K562 (cell line): ENCODE measurements around the gene RERE. TPM values are rescaled to one million over a fixed set of nuclear protein-coding genes. Genes with fewer than 3 reads are reported as not detected.

Source experiments
- ATAC-seq: fragments of 200-7000 bp; cut with Tn5 transposase; 3 replicates; pipeline ENCODE4 v1.9.1; 2020; ENCODE audit warnings: moderate library complexity
- BruUV-seq: library from RNA; stranded (reverse); fragments of 400-500 nt; replicated peaks from 2 replicates; lab custom pipeline; 2021; lab: Mats Ljungman, UMichigan
- CTCF ChIA-PET: fragments of 300-600 bp; formaldehyde crosslinking; extraction: SDS; loops from one replicate; lab custom pipeline; 2021; ENCODE audit warnings: low intra/inter-chr PET ratio; lab: Yijun Ruan, JAX
- POLR2A ChIA-PET: fragments of 300-600, 350-650 bp; sonication (Branson Sonifier 250); formaldehyde crosslinking; extraction: SDS; loops from one replicate; lab custom pipeline; 2021; ENCODE audit warnings: antibody characterized with exemption, inconsistent platforms; lab: Yijun Ruan, JAX
- DNase-seq, 4 experiments: peaks; one replicate each; pipeline versions ENCODE4 v3.0.0 to v3.0.0-alpha.2; 2011 to 2018; ENCODE audit warnings: low spot score in 3 of 4, mixed read lengths in 3 of 4; ENCODE audit errors: extremely low read depth in 1 of 4
- FAIRE-seq: peaks from 2 replicates; lab custom pipeline; 2011; peaks lifted over from hg19 to GRCh38; lab: Jason Lieb, UNC
- H2AFZ ChIP-seq: 2 replicates; pipeline ENCODE4 v1.6.0; 2011; ENCODE audit warnings: low read depth, low read length, control low read depth, inconsistent platforms
- H3K27ac ChIP-seq: fragments of 200-600 bp; 3 replicates; pipeline ENCODE4 v1.8.0; 2011; ENCODE audit warnings: low read depth, mild to moderate bottlenecking, control low read depth, inconsistent platforms, low read length, moderate library complexity, mixed read lengths; ENCODE audit errors: extremely low read depth
- H3K27me3 ChIP-seq, 2 experiments: fragments of 300-600 bp in 1 of 2; 2 replicates in 1 of 2; 3 replicates in 1 of 2; pipeline versions ENCODE4 v1.6.0 to v1.8.0; 2011; ENCODE audit warnings: inconsistent platforms in 2 of 2, low read length in 2 of 2, mild to moderate bottlenecking in 1 of 2, mixed read lengths in 1 of 2, moderate library complexity in 1 of 2; ENCODE audit not compliant: control insufficient read depth in 2 of 2, insufficient read depth in 2 of 2
- H3K36me3 ChIP-seq: fragments of 300-600 bp; 3 replicates; pipeline ENCODE4 v1.8.0; 2011; ENCODE audit warnings: mild to moderate bottlenecking, low read length, inconsistent platforms; ENCODE audit not compliant: control insufficient read depth, insufficient read depth
- H3K4me1 ChIP-seq, 2 experiments: fragments of 200-600 bp in 1 of 2; replicated peaks in 1 of 2; 2 replicates in 1 of 2; 3 replicates in 1 of 2; pipeline versions ENCODE4 v1.5.1 to v1.8.0; 2011; ENCODE audit warnings: inconsistent platforms in 2 of 2, low read length in 2 of 2, mild to moderate bottlenecking in 1 of 2, mixed read lengths in 1 of 2, moderate library complexity in 1 of 2; ENCODE audit not compliant: control insufficient read depth in 2 of 2, insufficient read depth in 2 of 2
- H3K4me2 ChIP-seq: 2 replicates; pipeline ENCODE4 v1.6.1; 2011; ENCODE audit warnings: low read length, control low read depth, inconsistent platforms, mixed read lengths; ENCODE audit not compliant: insufficient read depth
- H3K4me3 ChIP-seq: fragments of 200-600 bp; sonication (generic), shearing (Covaris generic); 2 replicates; pipeline ENCODE4 v1.5.1; 2016; ENCODE audit warnings: control low read depth, inconsistent platforms
- H3K79me2 ChIP-seq: fragments of 200-600 bp; 3 replicates; pipeline ENCODE4 v1.8.0; 2011; ENCODE audit warnings: low read length, inconsistent platforms; ENCODE audit not compliant: control insufficient read depth, insufficient read depth
- H3K9ac ChIP-seq, 2 experiments: 2 replicates each; pipeline versions ENCODE4 v1.6.0 to v1.6.1; 2011; ENCODE audit warnings: low read depth in 2 of 2, low read length in 2 of 2, control low read depth in 1 of 2, inconsistent platforms in 1 of 2, mild to moderate bottlenecking in 1 of 2, mixed read lengths in 1 of 2; ENCODE audit not compliant: insufficient read depth in 1 of 2
- H3K9me1 ChIP-seq: one replicate; pipeline ENCODE4 v1.6.0; 2011; ENCODE audit warnings: inconsistent platforms, mild to moderate bottlenecking, low read length, moderate library complexity; ENCODE audit not compliant: control insufficient read depth, insufficient read depth
- H3K9me3 ChIP-seq: replicated peaks from 2 replicates; pipeline ENCODE4 v1.5.1; 2011; ENCODE audit warnings: low read depth, low read length, inconsistent platforms; ENCODE audit not compliant: control insufficient read depth, insufficient read depth
- H4K20me1 ChIP-seq: replicated peaks from 2 replicates; pipeline ENCODE4 v1.6.1; 2011; ENCODE audit warnings: low read length, inconsistent platforms, mixed read lengths; ENCODE audit not compliant: control insufficient read depth, insufficient read depth
- CBFA2T2 ChIP-seq: fragments of 450-650 bp; conservative IDR thresholded peaks from 2 replicates; pipeline ENCODE4 v1.6.1; 2017; ENCODE audit warnings: mild to moderate bottlenecking
- CBX2 ChIP-seq: fragments of 200-600 bp; sonication (generic); IDR thresholded peaks from one replicate; pipeline ENCODE4 v1.6.1; 2012; ENCODE audit warnings: mild to moderate bottlenecking, low read length, inconsistent platforms; ENCODE audit not compliant: insufficient read depth, poor library complexity, severe bottlenecking
- PBX2 ChIP-seq, 2 experiments: IDR thresholded peaks in 1 of 2; conservative IDR thresholded peaks in 1 of 2; 2 replicates each; pipeline ENCODE4 v1.6.1; 2016; ENCODE audit warnings: low read depth in 2 of 2, mild to moderate bottlenecking in 1 of 2, missing compliant biosample characterization in 1 of 2, missing genetic modification characterization in 1 of 2, moderate library complexity in 1 of 2
- PHF8 ChIP-seq: fragments of 200-600 bp; sonication (generic); IDR thresholded peaks from 2 replicates; pipeline ENCODE4 v1.6.1; 2012; ENCODE audit warnings: mixed run types, mild to moderate bottlenecking, inconsistent platforms, low read length, moderate library complexity, borderline replicate concordance
- PURB ChIP-seq: sonication (generic); formaldehyde crosslinking; IDR thresholded peaks from 2 replicates; pipeline ENCODE4 v1.9.0; 2021; ENCODE audit warnings: low read depth, mild to moderate bottlenecking, missing genetic modification reagents
- U2AF2 ChIP-seq: fragments of 200-400 bp; formaldehyde crosslinking; optimal IDR thresholded peaks from 2 replicates; pipeline ENCODE3; 2017; ENCODE audit warnings: low read depth, mild to moderate bottlenecking, low read length
- ZNF740 ChIP-seq, 3 experiments: fragments of 200-800 bp in 1 of 3; sonication (Bioruptor generic) in 1 of 3; sonication (generic) in 1 of 3; formaldehyde crosslinking in 1 of 3; IDR thresholded peaks; 2 replicates each; pipeline versions ENCODE4 v1.6.1 to v1.8.0; 2016 to 2022; ENCODE audit warnings: mild to moderate bottlenecking in 2 of 3, missing compliant biosample characterization in 2 of 3, missing genetic modification characterization in 2 of 3, missing genetic modification reagents in 1 of 3
- WGBS: fragments of 100-300 bp; shearing (Covaris generic); methylation state at CpG from one replicate; pipeline ENCODE4 v1.1.6; 2016; ENCODE audit warnings: low coverage, mixed read lengths; ENCODE audit not compliant: insufficient coverage; ENCODE audit errors: missing lambda C conversion rate; 5-methylcytosine and 5-hydroxymethylcytosine counted together
- in situ Hi-C: fragments of 300-500 bp; cut with MboI; formaldehyde crosslinking; loops from 4 replicates; pipeline ENCODE4 v1.15.0; 2018; ENCODE audit warnings: inconsistent platforms, mixed read lengths
- intact Hi-C: fragments of 100-400 bp; cut with micrococcal nuclease; formaldehyde crosslinking; loops from 2 replicates; pipeline ENCODE4 v1.14.2; 2022
- polyA plus RNA-seq, 8 experiments: library from polyadenylated mRNA; depleted of rRNA in 4 of 8; stranded (reverse) in 5 of 8; unstranded in 3 of 8; fragments of >200 nt; fragmentation: Nextera tagmentation in 2 of 8; fragmentation: Illumina TruSeq in 1 of 8; extraction: Ambion mirVana in 2 of 8; extraction: Trizol in 1 of 8; gene quantifications; 2 replicates each; pipeline versions ENCODE4 v1.2.1 to v1.2.3, GENCODE V29; 2011 to 2014; ENCODE audit warnings: inconsistent platforms in 1 of 8, missing spikeins in 1 of 8
- total RNA-seq, 7 experiments: library from RNA; depleted of rRNA in 6 of 7; stranded (reverse); fragments of >200 nt in 6 of 7; fragmentation: Illumina TruSeq in 2 of 7; extraction: Trizol in 2 of 7; gene quantifications; 2 replicates each; pipeline versions ENCODE4 v1.2.1 to v1.2.3, GENCODE V29; 2011 to 2021; ENCODE audit warnings: low replicate concordance in 1 of 7

RERE gene
- total and polyA plus RNA-seq, 9 of the 15 experiments (the other 6 are each of a cell fraction or from before 2014, with no cell fraction given): 3.0 to 51.5 (median 13.4) TPM

- no peak for DNase-seq
- no peak overlapping the region for H3K4me3 ChIP-seq
- FAIRE-seq: no peak
- in situ Hi-C loops: no loop called here
- H2AFZ ChIP-seq: no peak overlapping the region
- no peaks in the 10 kb centered on the region for H3K9me3 ChIP-seq
- H3K79me2 ChIP-seq: peaks cover 29% of the 10 kb centered on the region; the same call in 2 of the 3 replicates
- 67% methylated on average over 2 of the region's 2 CpGs for WGBS
- H3K36me3 ChIP-seq: no peaks in the 10 kb centered on the region
- H3K27ac ChIP-seq: no peak overlapping the region
- ChIA-PET POLR2A (no interaction called here), CTCF (no interaction called here)
- H3K9ac ChIP-seq: no peak overlapping the region
- H3K4me1 ChIP-seq: peaks cover 7 to 14% of the 10 kb centered on the region in 2 experiments; a peak in 3 of 5 replicates
- no peak for ATAC-seq
- no peak overlapping the region for H3K4me2 ChIP-seq
- peaks cover 3% of the 10 kb centered on the region for H3K9me1 ChIP-seq
- no peaks in the 10 kb centered on the region for H3K27me3 ChIP-seq
- TF ChIP-seq ZNF740 (CRISPR knock-in tag; IDR thresholded peaks at IDR 0.05): no peak
- no peak for TF ChIP-seq ZNF740 (tag; IDR thresholded peaks at IDR 0.05)
- no peak for TF ChIP-seq U2AF2
- TF ChIP-seq CBFA2T2: no peak
- TF ChIP-seq PHF8: no peak
- TF ChIP-seq PURB (CRISPR knock-in tag): no peak
- no peak for TF ChIP-seq PBX2 (CRISPR knock-in tag; IDR thresholded peaks at IDR 0.05; ENCODE audit: low read depth)
- peak; percentile 53 for TF ChIP-seq PBX2 (tag; conservative IDR thresholded peaks at IDR 0.05; ENCODE audit: low read depth)
- TF ChIP-seq CBX2: no peak
- BruUV-seq: no TSS peak
- intact Hi-C loops: no loop called here
- H4K20me1 ChIP-seq: peaks cover 54% of the 10 kb centered on the region
Measured at GRCh38 chr1:8625491-8625890, 191.9 kb downstream of the RERE start.
